ENCODE results near the gene DGKI. TPM values are rescaled to one million over a fixed set of nuclear protein-coding genes. Genes with fewer than 3 reads are reported as not detected.

DGKI gene
- polyA plus RNA-seq, 2 of the 4 experiments (the other 2 are of a cell fraction): 0.05 to 0.08 TPM

- H3K4me3 ChIP-seq: no peak overlapping the region
- WGBS (ENCODE audit: missing lambda C conversion rate): 90% methylated on average over 5 of the region's 5 CpGs
- no peak overlapping the region for H3K27ac ChIP-seq
- POLR2A ChIA-PET: no interaction called here
- no peak overlapping the region for H3K4me2 ChIP-seq
- DNase-seq (ENCODE audit: low read depth in 1 of 2, low spot score in 1 of 2): no peak
- TF ChIP-seq, protein P1, sequence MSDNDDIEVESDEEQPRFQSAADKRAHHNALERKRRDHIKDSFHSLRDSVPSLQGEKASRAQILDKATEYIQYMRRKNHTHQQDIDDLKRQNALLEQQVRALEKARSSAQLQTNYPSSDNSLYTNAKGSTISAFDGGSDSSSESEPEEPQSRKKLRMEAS (IDR thresholded peaks at IDR 0.05): no peak
- TF ChIP-seq ELK1 (IDR thresholded peaks at IDR 0.05; ENCODE audit: low read depth, low read length) (no peak), MAZ (IDR thresholded peaks at IDR 0.05; ENCODE audit: borderline replicate concordance, low read depth, low read length) (no peak), JUN (IDR thresholded peaks at IDR 0.05) (no peak), HMGXB4 (CRISPR knock-in tag; IDR thresholded peaks at IDR 0.05; ENCODE audit: borderline replicate concordance) (no peak), FOSB (CRISPR knock-in tag; IDR thresholded peaks at IDR 0.05) (no peak), RARB (CRISPR knock-in tag; IDR thresholded peaks at IDR 0.05) (no peak), HOXB13 (CRISPR knock-in tag; IDR thresholded peaks at IDR 0.05; ENCODE audit: low read depth) (no peak), HEYL (CRISPR knock-in tag; IDR thresholded peaks at IDR 0.05) (no peak), PBX3 (IDR thresholded peaks at IDR 0.05) (no peak), EHMT2 (IDR thresholded peaks at IDR 0.05; ENCODE audit: low read depth) (no peak), NFE2L2 (conservative IDR thresholded peaks at IDR 0.05; ENCODE audit: low read length) (no peak), CEBPB (IDR thresholded peaks at IDR 0.05) (no peak), RAD21 (conservative IDR thresholded peaks at IDR 0.05 in 1 of 2, IDR thresholded peaks at IDR 0.05 in 1 of 2) (no peak), CBX8 (IDR thresholded peaks at IDR 0.05) (no peak), ATOH8 (CRISPR knock-in tag; IDR thresholded peaks at IDR 0.05; ENCODE audit: low read depth) (no peak), POLR2A (IDR thresholded peaks at IDR 0.05; ENCODE audit: low read length) (no peak), CHD4 (IDR thresholded peaks at IDR 0.05; ENCODE audit: borderline replicate concordance) (no peak)
- TF ChIP-seq, protein P2, sequence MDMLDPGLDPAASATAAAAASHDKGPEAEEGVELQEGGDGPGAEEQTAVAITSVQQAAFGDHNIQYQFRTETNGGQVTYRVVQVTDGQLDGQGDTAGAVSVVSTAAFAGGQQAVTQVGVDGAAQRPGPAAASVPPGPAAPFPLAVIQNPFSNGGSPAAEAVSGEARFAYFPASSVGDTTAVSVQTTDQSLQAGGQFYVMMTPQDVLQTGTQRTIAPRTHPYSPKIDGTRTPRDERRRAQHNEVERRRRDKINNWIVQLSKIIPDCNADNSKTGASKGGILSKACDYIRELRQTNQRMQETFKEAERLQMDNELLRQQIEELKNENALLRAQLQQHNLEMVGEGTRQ (IDR thresholded peaks at IDR 0.05): no peak
- CTCF ChIA-PET: interaction anchor here (1.0 to 1.1 kb wide), 2 partner anchors 23 to 128 kb away, joined by 3 read pairs; no protein-coding TSS in a partner anchor
- FAIRE-seq: no peak
- peaks cover 15% of the 10 kb centered on the region for H3K4me1 ChIP-seq
- no peak for ATAC-seq
- peaks cover 15% of the 10 kb centered on the region for H3K9me3 ChIP-seq
These were observed 33.7 kb upstream of the DGKI start for GRCh38 chr7:137880432-137880831.

DNA sequence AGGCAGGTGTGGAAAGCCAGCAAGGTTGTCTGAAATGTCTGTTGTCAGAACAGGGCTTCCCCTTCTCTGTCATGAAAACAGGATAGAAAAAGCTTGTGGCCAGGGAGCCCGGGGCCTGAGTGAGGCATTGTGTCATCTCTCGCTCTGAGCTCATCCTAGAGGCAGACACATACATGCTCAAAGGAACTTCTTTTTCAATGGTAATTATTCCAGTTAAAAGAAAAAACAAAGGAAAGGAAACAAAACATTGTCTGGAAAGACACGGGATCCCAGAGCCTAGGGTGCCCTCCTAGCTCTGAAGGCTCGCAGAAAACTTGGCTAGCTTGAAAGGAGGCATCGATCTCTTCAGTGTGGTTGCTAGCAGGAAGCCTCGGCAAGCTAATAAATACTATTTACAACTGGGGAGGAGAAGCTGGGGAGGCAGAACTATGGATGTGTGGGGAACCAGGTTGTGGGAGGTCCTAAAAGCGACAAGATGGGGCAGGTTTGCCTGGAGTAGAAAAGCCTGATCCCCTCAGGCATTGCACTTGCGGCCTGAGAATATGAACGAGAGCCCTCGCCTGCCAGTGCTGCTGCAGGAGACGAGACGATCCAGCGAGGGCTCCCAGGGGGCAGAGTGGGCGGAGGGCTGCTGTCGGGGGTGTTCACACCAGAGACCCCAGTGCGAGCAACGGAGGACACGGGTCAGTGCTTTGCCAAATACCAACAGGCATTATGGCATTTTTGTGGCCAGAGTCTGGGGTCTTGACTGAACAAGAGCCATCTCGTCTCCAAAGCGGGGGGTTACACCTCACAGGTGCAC, 32.8 kb upstream of the DGKI start:
- H3K27ac ChIP-seq: no peak overlapping the region
- CTCF ChIA-PET: interaction anchor here (0.6 kb wide), 1 partner anchor 580 kb away, joined by 3 read pairs; no protein-coding TSS in a partner anchor
- TF ChIP-seq ZNF302 (CRISPR knock-in tag; IDR thresholded peaks at IDR 0.05) (no peak), ATOH8 (CRISPR knock-in tag; IDR thresholded peaks at IDR 0.05; ENCODE audit: low read depth) (no peak), HDAC2 (IDR thresholded peaks at IDR 0.05) (no peak), GATA3 (IDR thresholded peaks at IDR 0.05; ENCODE audit: borderline replicate concordance) (no peak), SMC3 (IDR thresholded peaks at IDR 0.05) (no peak), ZFP36 (IDR thresholded peaks at IDR 0.05; ENCODE audit: borderline replicate concordance, partially characterized antibody) (no peak), SREBF2 (IDR thresholded peaks at IDR 0.05) (no peak), HOXB5 (CRISPR knock-in tag; IDR thresholded peaks at IDR 0.05) (no peak), E2F6 (IDR thresholded peaks at IDR 0.05; ENCODE audit: borderline replicate concordance, low read depth) (no peak), RFX5 (IDR thresholded peaks at IDR 0.05) (no peak), EHMT2 (IDR thresholded peaks at IDR 0.05; ENCODE audit: low read depth) (no peak), RCOR1 (IDR thresholded peaks at IDR 0.05; ENCODE audit: low read depth, low read length) (no peak), CHD4 (IDR thresholded peaks at IDR 0.05; ENCODE audit: borderline replicate concordance) (no peak)
- TF ChIP-seq, protein P2 (IDR thresholded peaks at IDR 0.05): no peak
- H3K4me3 ChIP-seq: no peak overlapping the region
- peaks cover 15% of the 10 kb centered on the region for H3K4me1 ChIP-seq
- H3K4me2 ChIP-seq: no peak overlapping the region
- POLR2A ChIA-PET: no interaction called here
- 91% methylated on average over 20 of the region's 20 CpGs for WGBS (ENCODE audit: missing lambda C conversion rate)
- ATAC-seq: no peak
- peaks cover 15% of the 10 kb centered on the region for H3K9me3 ChIP-seq
- no peak for FAIRE-seq
- DNase-seq (ENCODE audit: low read depth in 1 of 2, low spot score in 1 of 2): no peak
